Activated T-helper 1 cell treated with anti-CD3 and anti-CD28 coated beads, Interleukin-12 subunit alpha, Interleukin-12 subunit beta, Interleukin-2, Interleukin-4 antibody, amounts not matched to agents 30 ng/mL and 10 ng/mL and 1 ng/mL, durations not matched to agents 14 hours and 24 hours and 36 hours (primary cell): ENCODE data around the gene MORN5. TPM values are rescaled to one million over a fixed set of nuclear protein-coding genes. Genes with fewer than 3 reads are reported as not detected.

Experiments used
- DNase-seq: peaks from one replicate; pipeline ENCODE4 v3.0.0; 2021; ENCODE audit warnings: low spot score
- H3K27ac Mint-ChIP-seq: one replicate; pipeline ENCODE4 v1.8.0; 2021; ENCODE audit warnings: mild to moderate bottlenecking, mixed read lengths
- H3K27me3 Mint-ChIP-seq: one replicate; pipeline ENCODE4 v1.8.0; 2022; ENCODE audit warnings: mild to moderate bottlenecking, moderate library complexity, mixed read lengths; ENCODE audit not compliant: insufficient read depth
- H3K36me3 Mint-ChIP-seq: one replicate; pipeline ENCODE4 v1.8.0; 2021; ENCODE audit warnings: low read depth, mixed read lengths
- H3K4me1 Mint-ChIP-seq: one replicate; pipeline ENCODE4 v1.8.0; 2021; ENCODE audit warnings: low read depth, mixed read lengths
- H3K4me3 Mint-ChIP-seq: one replicate; pipeline ENCODE4 v1.8.0; 2021; ENCODE audit warnings: mild to moderate bottlenecking, moderate library complexity, mixed read lengths
- H3K9me3 Mint-ChIP-seq: one replicate; pipeline ENCODE4 v1.8.0; 2021; ENCODE audit warnings: mixed read lengths
- intact Hi-C: fragments of 100-400 bp; cut with micrococcal nuclease; formaldehyde crosslinking; loops from one replicate; pipeline ENCODE4 v1.15.1; 2024
- total RNA-seq: library from RNA; stranded (reverse); gene quantifications from 2 replicates; pipeline ENCODE4 v1.2.3, GENCODE V29; 2022

MORN5 gene
- total RNA-seq, 1 donor from 2014 or later: not detected

GRCh38 chr9:122127396-122127798 lies 32.3 kb upstream of the MORN5 start:
- H3K27ac Mint-ChIP-seq: no peak overlapping the region

GRCh38 chr9:122128007-122128968 lies 31.4 kb upstream of the MORN5 start:
- intact Hi-C loops: loop anchor here (10.0 kb wide), 2 partner anchors 87 to 137 kb away; partner anchors contain the start of genes MRRF and RBM18

More at GRCh38 chr9:122127396-122127798, 32.3 kb upstream of the MORN5 start:
- H3K4me3 Mint-ChIP-seq: no peak overlapping the region
- peaks cover 39% of the 10 kb centered on the region for H3K27me3 Mint-ChIP-seq
- H3K4me1 Mint-ChIP-seq: peaks cover 5% of the 10 kb centered on the region
- no peak for DNase-seq
- H3K9me3 Mint-ChIP-seq: no peaks in the 10 kb centered on the region
- H3K36me3 Mint-ChIP-seq: no peaks in the 10 kb centered on the region
- intact Hi-C loops: loop anchor here (10.0 kb wide), 2 partner anchors 87 to 137 kb away; partner anchors contain the start of genes MRRF and RBM18

DNA sequence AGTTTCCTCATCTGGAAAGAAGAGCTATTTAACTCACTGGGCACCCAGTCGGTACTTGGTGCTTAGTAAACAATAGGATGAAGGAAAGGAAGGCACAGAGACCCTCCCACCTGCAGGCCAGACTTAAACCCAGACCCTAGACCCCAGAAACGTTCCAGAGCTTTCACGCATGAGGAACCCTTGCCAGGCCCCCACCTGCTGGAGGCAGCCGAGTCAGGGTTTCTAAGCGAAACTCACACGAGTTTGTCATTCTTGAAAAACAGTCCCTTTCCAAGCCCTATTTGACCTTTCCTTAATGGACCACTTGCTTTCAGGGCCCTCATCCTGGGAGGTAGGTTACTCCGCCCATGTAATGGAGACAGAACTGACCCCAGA lies 30.8 kb upstream of the MORN5 start:
- intact Hi-C loops: loop anchor here (10.0 kb wide), 2 partner anchors 86 to 136 kb away; partner anchors contain the start of genes MRRF and RBM18
- Mint-ChIP-seq H3K9me3 (no peaks in the 10 kb centered on the region), H3K36me3 (no peaks in the 10 kb centered on the region), H3K4me3 (no peak overlapping the region), H3K27me3 (peaks cover 37% of the 10 kb centered on the region), H3K27ac (no peak overlapping the region), H3K4me1 (peaks cover 5% of the 10 kb centered on the region)
- DNase-seq: no peak

More at GRCh38 chr9:122128007-122128968, 31.4 kb upstream of the MORN5 start:
- no peak for DNase-seq
- Mint-ChIP-seq H3K27ac (no peak overlapping the region), H3K9me3 (no peaks in the 10 kb centered on the region), H3K4me1 (peaks cover 5% of the 10 kb centered on the region), H3K4me3 (no peak overlapping the region), H3K27me3 (peaks cover 36% of the 10 kb centered on the region), H3K36me3 (no peaks in the 10 kb centered on the region)

DNA sequence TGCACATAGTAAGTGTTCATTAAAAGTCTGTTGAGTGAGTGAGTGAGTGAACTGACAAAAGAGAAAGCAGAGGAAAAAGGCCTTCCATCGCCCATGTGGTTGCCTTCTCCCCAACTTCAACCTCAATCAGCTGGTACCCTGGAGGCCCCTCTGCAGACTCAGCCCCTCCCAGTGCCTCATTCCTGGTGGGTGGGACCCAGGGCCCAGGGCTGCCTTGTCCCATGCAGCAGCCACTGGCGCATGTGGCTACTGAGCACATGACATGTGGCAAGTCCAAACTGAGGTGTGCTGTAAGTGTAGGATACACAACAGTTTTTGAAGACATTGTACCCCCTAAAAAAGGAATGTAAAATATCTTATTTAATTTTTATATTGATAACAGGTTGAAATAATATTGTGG lies 29.7 kb upstream of the MORN5 start:
- Mint-ChIP-seq H3K27ac (no peak overlapping the region), H3K4me1 (peaks cover 5% of the 10 kb centered on the region), H3K4me3 (no peak overlapping the region), H3K36me3 (no peaks in the 10 kb centered on the region), H3K27me3 (peaks cover 34% of the 10 kb centered on the region), H3K9me3 (no peaks in the 10 kb centered on the region)
- intact Hi-C loops: loop anchor here (10.0 kb wide), 2 partner anchors 85 to 135 kb away; partner anchors contain the start of genes MRRF and RBM18
- no peak for DNase-seq

DNA sequence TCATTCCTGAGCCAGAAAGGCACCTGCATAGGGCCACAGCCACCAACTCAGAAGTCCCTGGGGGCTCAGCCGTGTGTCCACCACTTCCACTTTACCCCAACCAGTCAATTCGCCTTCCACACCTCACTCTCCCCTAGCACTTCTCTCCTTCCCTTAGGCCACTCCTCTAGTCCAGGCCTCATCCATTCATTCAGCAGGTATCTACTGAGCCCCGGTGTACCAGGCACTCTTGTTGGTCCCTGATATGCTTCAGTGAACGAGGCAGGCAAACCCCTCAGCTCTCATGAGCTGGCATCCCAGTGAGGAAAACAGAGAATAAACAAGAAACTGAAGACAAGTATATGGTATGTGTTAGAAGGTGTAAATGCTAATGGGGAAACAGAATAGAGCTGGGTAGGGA lies 28.9 kb upstream of the MORN5 start:
- H3K36me3 Mint-ChIP-seq: no peaks in the 10 kb centered on the region
- no peaks in the 10 kb centered on the region for H3K4me1 Mint-ChIP-seq
- no peak overlapping the region for H3K4me3 Mint-ChIP-seq
- DNase-seq: no peak
- H3K27me3 Mint-ChIP-seq: peaks cover 31% of the 10 kb centered on the region
- intact Hi-C loops: no loop called here
- no peaks in the 10 kb centered on the region for H3K9me3 Mint-ChIP-seq
- H3K27ac Mint-ChIP-seq: no peak overlapping the region

DNA sequence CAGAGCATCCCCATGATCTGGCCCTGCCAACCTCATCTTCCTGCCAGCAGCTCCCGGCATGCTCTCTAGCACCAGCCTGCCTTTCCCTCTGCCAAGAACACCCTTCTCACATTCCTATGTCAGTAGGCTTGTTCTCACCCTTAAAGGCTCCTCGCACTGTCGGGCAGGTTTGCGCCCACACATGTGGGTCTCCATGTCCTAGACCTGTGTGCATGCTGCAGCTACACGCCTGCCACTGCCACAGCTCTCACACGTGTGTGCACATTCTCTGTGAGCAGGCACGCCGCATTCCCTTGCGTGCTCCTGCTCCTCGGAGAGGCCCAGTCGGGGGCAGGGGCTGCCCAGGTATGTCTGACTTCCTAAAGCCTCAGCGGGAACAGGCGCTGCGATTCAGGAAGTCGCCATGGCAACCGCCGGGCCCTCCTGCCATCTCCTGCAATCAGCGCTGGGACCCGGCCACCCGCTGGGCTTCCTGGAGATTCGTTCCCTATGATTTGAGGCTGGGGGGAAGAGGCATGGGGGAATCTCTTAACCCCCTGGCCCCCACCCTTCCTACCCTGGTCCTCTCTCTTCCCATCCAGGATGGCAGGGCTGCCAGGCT lies 28.2 kb upstream of the MORN5 start:
- Mint-ChIP-seq H3K27ac (no peak overlapping the region), H3K9me3 (no peaks in the 10 kb centered on the region), H3K4me1 (no peaks in the 10 kb centered on the region), H3K27me3 (peaks cover 24% of the 10 kb centered on the region), H3K4me3 (no peak overlapping the region), H3K36me3 (no peaks in the 10 kb centered on the region)
- DNase-seq: no peak
- intact Hi-C loops: no loop called here

- H3K4me1 Mint-ChIP-seq: no peaks in the 10 kb centered on the region
- no peak overlapping the region for H3K27ac Mint-ChIP-seq
- peaks cover 16% of the 10 kb centered on the region for H3K27me3 Mint-ChIP-seq
- intact Hi-C loops: no loop called here
- no peaks in the 10 kb centered on the region for H3K9me3 Mint-ChIP-seq
- no peak for DNase-seq
- no peak overlapping the region for H3K4me3 Mint-ChIP-seq
- no peaks in the 10 kb centered on the region for H3K36me3 Mint-ChIP-seq
Measured at GRCh38 chr9:122132539-122132938, 27.2 kb upstream of the MORN5 start.

GRCh38 chr9:122133263-122133983 lies 26.3 kb upstream of the MORN5 start:
- no peak overlapping the region for H3K27ac Mint-ChIP-seq
- no peaks in the 10 kb centered on the region for H3K4me1 Mint-ChIP-seq
- intact Hi-C loops: no loop called here

DNA sequence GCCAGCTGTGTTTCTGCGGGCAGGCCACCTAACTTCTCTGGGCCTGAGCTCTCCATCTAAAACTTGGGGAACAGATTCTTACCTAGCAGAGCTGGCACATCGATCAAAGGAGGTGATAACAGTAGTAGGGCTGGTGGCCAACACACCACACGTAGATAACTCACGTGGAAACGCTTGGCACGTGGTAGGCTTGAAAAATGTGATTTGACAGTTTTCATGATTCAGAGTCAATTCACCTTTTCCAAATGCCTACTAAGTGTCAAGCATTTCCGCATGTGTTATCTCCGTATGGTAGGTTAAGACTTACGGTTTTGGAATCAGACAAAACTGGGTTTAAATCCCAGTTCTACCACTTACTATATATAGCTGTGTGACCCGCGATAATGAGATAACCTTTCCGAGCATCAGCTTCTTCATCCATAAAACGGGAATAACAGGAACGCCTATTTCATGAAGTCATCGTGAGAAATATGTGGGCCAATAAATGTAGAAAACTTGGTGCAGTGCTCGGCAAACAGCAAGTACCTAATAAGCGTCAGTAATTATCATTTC lies 25.6 kb upstream of the MORN5 start:
- Mint-ChIP-seq H3K9me3 (no peaks in the 10 kb centered on the region), H3K27ac (no peak overlapping the region), H3K27me3 (peaks cover 19% of the 10 kb centered on the region), H3K4me3 (no peak overlapping the region), H3K4me1 (no peaks in the 10 kb centered on the region), H3K36me3 (no peaks in the 10 kb centered on the region)
- DNase-seq: no peak
- intact Hi-C loops: no loop called here

More at GRCh38 chr9:122133263-122133983, 26.3 kb upstream of the MORN5 start:
- H3K4me3 Mint-ChIP-seq: no peak overlapping the region
- H3K9me3 Mint-ChIP-seq: no peaks in the 10 kb centered on the region
- peaks cover 18% of the 10 kb centered on the region for H3K27me3 Mint-ChIP-seq
- no peak for DNase-seq
- no peaks in the 10 kb centered on the region for H3K36me3 Mint-ChIP-seq

- Mint-ChIP-seq H3K27me3 (peaks cover 19% of the 10 kb centered on the region), H3K27ac (no peak overlapping the region), H3K36me3 (no peaks in the 10 kb centered on the region), H3K4me3 (no peak overlapping the region), H3K9me3 (no peaks in the 10 kb centered on the region), H3K4me1 (no peaks in the 10 kb centered on the region)
- no peak for DNase-seq
- intact Hi-C loops: no loop called here
Measured at GRCh38 chr9:122134822-122135528, 24.7 kb upstream of the MORN5 start.

DNA sequence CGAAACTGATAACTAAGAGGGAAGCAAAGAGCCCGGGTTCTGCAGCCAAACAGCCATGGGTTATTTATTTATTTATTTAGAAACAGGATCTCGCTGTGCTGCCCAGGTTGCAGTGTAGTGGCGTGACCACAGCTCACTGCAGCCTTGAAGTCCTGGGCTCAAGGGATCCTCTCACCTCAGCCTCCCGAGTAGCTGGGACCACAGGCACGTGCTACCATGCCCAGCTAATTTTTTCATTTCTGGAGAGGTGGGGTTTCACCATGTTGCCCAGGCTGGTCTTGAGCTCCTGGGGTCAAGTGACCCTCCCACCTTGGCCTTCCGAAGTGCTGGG lies 24.2 kb upstream of the MORN5 start:
- Mint-ChIP-seq H3K36me3 (no peaks in the 10 kb centered on the region), H3K4me3 (no peak overlapping the region), H3K27ac (no peak overlapping the region), H3K4me1 (no peaks in the 10 kb centered on the region), H3K9me3 (no peaks in the 10 kb centered on the region), H3K27me3 (peaks cover 19% of the 10 kb centered on the region)
- intact Hi-C loops: no loop called here
- no peak for DNase-seq
